ENCODE measurements around the gene MGST2. TPM values are rescaled to one million over a fixed set of nuclear protein-coding genes. Genes with fewer than 3 reads are reported as not detected.

MGST2 gene
- total RNA-seq, 1 donor from 2014 or later, result 17.6 TPM

DNA sequence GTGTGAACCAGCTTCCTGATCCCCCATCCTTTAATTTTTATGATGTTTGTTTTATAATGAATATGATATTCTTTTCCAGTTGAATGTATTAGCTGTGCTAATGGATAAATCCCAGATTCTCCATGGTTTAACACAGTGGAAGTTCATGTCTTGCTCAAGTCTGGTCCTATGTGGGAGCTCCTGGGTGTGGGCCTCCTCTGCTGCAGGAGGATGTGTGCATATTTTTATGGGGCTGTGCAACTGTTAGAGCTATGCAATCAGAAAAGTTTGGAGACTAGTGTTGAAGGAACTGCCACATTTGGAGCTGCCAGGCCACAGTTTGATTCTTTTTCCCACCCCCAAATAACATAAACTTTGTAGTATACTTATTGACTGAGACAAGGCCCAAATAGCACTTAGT is 24.8 kb downstream of the MGST2 start:
- DNase-seq (ENCODE audit: low read depth) (no peak), FAIRE-seq (no peak)
- H3K27me3 Mint-ChIP-seq (ENCODE audit: low read depth, unreplicated experiment), result no peaks in the 10 kb centered on the region
- Histone ChIP-seq H3K9ac (ENCODE audit: low read length) (no peak overlapping the region), H3K4me2 (ENCODE audit: low read length) (no peak overlapping the region), H3K4me1 (ENCODE audit: insufficient read depth, low read length) (no peaks in the 10 kb centered on the region), H3K27ac (ENCODE audit: low read depth, low read length) (no peak overlapping the region), H3K4me3 (ENCODE audit: insufficient read depth, low read depth, low read length) (no peak overlapping the region), H3K36me3 (ENCODE audit: insufficient read depth, low read length) (no peaks in the 10 kb centered on the region), H4K20me1 (ENCODE audit: insufficient read depth, low read length) (no peaks in the 10 kb centered on the region), H3K9me3 (ENCODE audit: insufficient read depth, low read depth, low read length) (no peaks in the 10 kb centered on the region), H2AFZ (ENCODE audit: low read depth, low read length) (no peak overlapping the region), H3K27me3 (ENCODE audit: insufficient read depth, low read length) (no peaks in the 10 kb centered on the region), H3K79me2 (ENCODE audit: insufficient read depth, low read length) (no peaks in the 10 kb centered on the region)
- no peak overlapping the region for H3K4me3 Mint-ChIP-seq (ENCODE audit: unreplicated experiment)
- peaks cover 5% of the 10 kb centered on the region for H3K4me1 Mint-ChIP-seq (ENCODE audit: low read depth, unreplicated experiment)
- H3K36me3 Mint-ChIP-seq (ENCODE audit: low read depth, unreplicated experiment), result peaks cover 8% of the 10 kb centered on the region
- TF ChIP-seq EZH2 (IDR thresholded peaks at IDR 0.05; ENCODE audit: insufficient read depth, low read length), result no peak
- no peak for TF ChIP-seq CTCF (IDR thresholded peaks at IDR 0.05; ENCODE audit: insufficient read depth, low read depth, low read length)
- no peak overlapping the region for H3K27ac Mint-ChIP-seq (ENCODE audit: unreplicated experiment)
- no peaks in the 10 kb centered on the region for H3K9me3 Mint-ChIP-seq (ENCODE audit: unreplicated experiment)

- Mint-ChIP-seq H3K36me3 (ENCODE audit: low read depth, unreplicated experiment) (peaks cover 12% of the 10 kb centered on the region), H3K27ac (ENCODE audit: unreplicated experiment) (no peak overlapping the region), H3K4me1 (ENCODE audit: low read depth, unreplicated experiment) (peaks cover 5% of the 10 kb centered on the region), H3K9me3 (ENCODE audit: unreplicated experiment) (no peaks in the 10 kb centered on the region), H3K27me3 (ENCODE audit: low read depth, unreplicated experiment) (no peaks in the 10 kb centered on the region), H3K4me3 (ENCODE audit: unreplicated experiment) (no peak overlapping the region)
- H3K4me2 ChIP-seq (ENCODE audit: low read length), result no peak overlapping the region
- H3K4me1 ChIP-seq (ENCODE audit: insufficient read depth, low read length), result no peaks in the 10 kb centered on the region
- no peak overlapping the region for H3K9ac ChIP-seq (ENCODE audit: low read length)
- no peaks in the 10 kb centered on the region for H4K20me1 ChIP-seq (ENCODE audit: insufficient read depth, low read length)
- H3K36me3 ChIP-seq (ENCODE audit: insufficient read depth, low read length), result no peaks in the 10 kb centered on the region
- H2AFZ ChIP-seq (ENCODE audit: low read depth, low read length), result no peak overlapping the region
- H3K79me2 ChIP-seq (ENCODE audit: insufficient read depth, low read length), result no peaks in the 10 kb centered on the region
- no peak for TF ChIP-seq EZH2 (IDR thresholded peaks at IDR 0.05; ENCODE audit: insufficient read depth, low read length)
- no peak for TF ChIP-seq CTCF (IDR thresholded peaks at IDR 0.05; ENCODE audit: insufficient read depth, low read depth, low read length)
- FAIRE-seq (no peak), DNase-seq (ENCODE audit: low read depth) (no peak)
- no peak overlapping the region for H3K27ac ChIP-seq (ENCODE audit: low read depth, low read length)
- no peak overlapping the region for H3K4me3 ChIP-seq (ENCODE audit: insufficient read depth, low read depth, low read length)
- H3K27me3 ChIP-seq (ENCODE audit: insufficient read depth, low read length), result no peaks in the 10 kb centered on the region
- H3K9me3 ChIP-seq (ENCODE audit: insufficient read depth, low read depth, low read length), result no peaks in the 10 kb centered on the region
Observed at GRCh38 chr4:139692309-139693012, 26.8 kb downstream of the MGST2 start.

DNA sequence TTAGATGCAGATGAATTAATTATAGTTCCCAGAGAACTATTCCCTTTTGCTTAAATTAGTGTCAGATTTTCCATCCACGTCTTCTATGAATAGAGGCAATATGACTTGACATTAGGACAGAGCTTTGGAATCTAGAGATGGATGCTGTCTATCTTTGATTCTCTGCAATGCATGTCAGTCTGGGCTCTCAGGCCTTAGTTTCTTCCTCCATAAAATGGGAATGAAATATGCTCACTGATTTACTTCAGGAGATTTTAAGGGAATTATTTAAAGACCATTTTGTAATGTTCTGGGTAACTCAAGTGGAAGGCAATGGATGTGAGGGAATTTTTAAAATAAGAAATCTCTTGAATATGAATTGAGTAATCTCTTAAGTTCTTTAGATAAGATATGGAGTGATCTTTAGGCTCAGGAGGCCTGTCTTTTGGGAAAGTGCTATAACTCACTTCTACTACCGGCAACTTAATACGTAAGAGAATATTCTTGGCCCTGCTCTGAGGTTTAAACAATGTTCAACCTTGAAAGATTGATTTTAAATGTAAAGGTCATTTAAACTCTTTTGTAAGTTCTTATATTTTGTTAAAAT is 29.0 kb downstream of the MGST2 start:
- no peak overlapping the region for H2AFZ ChIP-seq (ENCODE audit: low read depth, low read length)
- no peaks in the 10 kb centered on the region for H3K4me1 ChIP-seq (ENCODE audit: insufficient read depth, low read length)
- H3K36me3 ChIP-seq (ENCODE audit: insufficient read depth, low read length), result no peaks in the 10 kb centered on the region
- TF ChIP-seq CTCF (IDR thresholded peaks at IDR 0.05; ENCODE audit: insufficient read depth, low read depth, low read length), result no peak
- no peak for TF ChIP-seq EZH2 (IDR thresholded peaks at IDR 0.05; ENCODE audit: insufficient read depth, low read length)
- FAIRE-seq (no peak), DNase-seq (ENCODE audit: low read depth) (no peak)
- H3K4me2 ChIP-seq (ENCODE audit: low read length), result no peak overlapping the region
- Mint-ChIP-seq H3K4me3 (ENCODE audit: unreplicated experiment) (no peak overlapping the region), H3K9me3 (ENCODE audit: unreplicated experiment) (no peaks in the 10 kb centered on the region), H3K27me3 (ENCODE audit: low read depth, unreplicated experiment) (no peaks in the 10 kb centered on the region), H3K27ac (ENCODE audit: unreplicated experiment) (no peak overlapping the region), H3K4me1 (ENCODE audit: low read depth, unreplicated experiment) (peaks cover under 1% of the 10 kb centered on the region), H3K36me3 (ENCODE audit: low read depth, unreplicated experiment) (peaks cover 10% of the 10 kb centered on the region)
- no peaks in the 10 kb centered on the region for H3K9me3 ChIP-seq (ENCODE audit: insufficient read depth, low read depth, low read length)
- no peak overlapping the region for H3K9ac ChIP-seq (ENCODE audit: low read length)
- no peak overlapping the region for H3K4me3 ChIP-seq (ENCODE audit: insufficient read depth, low read depth, low read length)
- H3K27ac ChIP-seq (ENCODE audit: low read depth, low read length), result no peak overlapping the region
- no peaks in the 10 kb centered on the region for H3K79me2 ChIP-seq (ENCODE audit: insufficient read depth, low read length)
- H3K27me3 ChIP-seq (ENCODE audit: insufficient read depth, low read length), result no peaks in the 10 kb centered on the region
- H4K20me1 ChIP-seq (ENCODE audit: insufficient read depth, low read length), result no peaks in the 10 kb centered on the region
